Measurements from ENCODE around the gene DHRS12. TPM values are rescaled to one million over a fixed set of nuclear protein-coding genes. Genes with fewer than 3 reads are reported as not detected.

The DHRS12 gene
- total and polyA plus RNA-seq, 12 donors = 4.3 to 33.9 (median 11.6) TPM

DNA sequence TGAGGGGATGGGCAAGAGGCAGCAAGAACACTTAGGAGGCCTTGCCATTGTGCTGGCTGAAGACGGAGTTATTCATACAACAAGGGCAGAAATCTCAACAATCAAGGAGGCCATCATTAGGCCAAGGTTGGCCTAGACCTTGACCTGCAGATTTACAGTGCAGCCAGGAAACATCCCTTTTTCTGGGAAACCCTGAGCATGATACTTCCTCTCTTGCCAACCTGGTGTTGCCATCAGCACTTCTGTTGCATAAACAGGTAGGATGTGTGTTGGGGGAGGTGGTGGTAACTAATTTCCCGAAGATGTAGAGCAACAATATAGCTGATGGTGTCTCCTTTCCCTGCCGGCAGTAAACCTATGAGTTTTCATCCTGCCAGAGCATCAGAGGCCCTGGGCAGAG is 33.1 kb upstream of the DHRS12 start:
- Histone ChIP-seq H3K4me3 (no peak overlapping the region), H3K27me3 (no peaks in the 10 kb centered on the region), H3K36me3 (replicated peaks in 1 of 2) (no peaks in the 10 kb centered on the region), H3K4me1 (replicated peaks in 1 of 2) (no peaks in the 10 kb centered on the region), H3K9me3 (replicated peaks in 1 of 3) (no peaks in the 10 kb centered on the region), H3K27ac (no peak overlapping the region)
- 57 to 72% (median 65%) methylated on average over 3 of the region's 3 CpGs for WGBS, 4 donors
- TF ChIP-seq, protein P1, sequence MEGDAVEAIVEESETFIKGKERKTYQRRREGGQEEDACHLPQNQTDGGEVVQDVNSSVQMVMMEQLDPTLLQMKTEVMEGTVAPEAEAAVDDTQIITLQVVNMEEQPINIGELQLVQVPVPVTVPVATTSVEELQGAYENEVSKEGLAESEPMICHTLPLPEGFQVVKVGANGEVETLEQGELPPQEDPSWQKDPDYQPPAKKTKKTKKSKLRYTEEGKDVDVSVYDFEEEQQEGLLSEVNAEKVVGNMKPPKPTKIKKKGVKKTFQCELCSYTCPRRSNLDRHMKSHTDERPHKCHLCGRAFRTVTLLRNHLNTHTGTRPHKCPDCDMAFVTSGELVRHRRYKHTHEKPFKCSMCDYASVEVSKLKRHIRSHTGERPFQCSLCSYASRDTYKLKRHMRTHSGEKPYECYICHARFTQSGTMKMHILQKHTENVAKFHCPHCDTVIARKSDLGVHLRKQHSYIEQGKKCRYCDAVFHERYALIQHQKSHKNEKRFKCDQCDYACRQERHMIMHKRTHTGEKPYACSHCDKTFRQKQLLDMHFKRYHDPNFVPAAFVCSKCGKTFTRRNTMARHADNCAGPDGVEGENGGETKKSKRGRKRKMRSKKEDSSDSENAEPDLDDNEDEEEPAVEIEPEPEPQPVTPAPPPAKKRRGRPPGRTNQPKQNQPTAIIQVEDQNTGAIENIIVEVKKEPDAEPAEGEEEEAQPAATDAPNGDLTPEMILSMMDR (IDR thresholded peaks at IDR 0.05) = no peak
- TF ChIP-seq POLR2A (IDR thresholded peaks at IDR 0.05) = no peak
- no peak for DNase-seq
- intact Hi-C loops (cut with DNase I) = no loop called here

DNA sequence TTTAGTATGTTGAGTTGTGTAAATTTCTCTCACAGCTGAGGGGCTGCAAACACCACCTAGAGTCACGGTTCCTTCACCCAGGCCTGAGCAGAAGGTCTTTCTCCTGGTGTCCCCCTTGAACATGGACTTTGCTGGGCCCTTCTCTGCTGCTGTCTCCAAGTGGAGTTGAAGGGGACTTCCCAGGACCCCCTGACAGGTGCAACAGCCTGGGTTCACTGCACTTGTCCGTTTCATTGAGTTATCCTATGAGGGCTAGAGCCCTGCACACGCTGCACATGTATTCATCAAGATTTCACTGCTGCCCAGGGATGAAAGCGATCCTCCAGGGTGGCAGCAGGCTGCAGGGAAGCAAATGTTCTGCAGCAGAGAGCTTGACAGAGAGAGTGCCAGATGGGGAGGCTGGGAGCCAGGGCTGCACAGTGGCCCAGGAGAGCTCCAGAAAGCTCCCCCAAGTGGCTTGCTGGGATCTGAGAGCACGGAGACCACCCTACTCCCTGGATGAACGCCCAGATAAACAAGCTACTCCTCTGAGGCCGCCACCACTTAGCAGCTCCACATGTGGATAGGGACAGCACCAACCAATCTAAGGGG is 30.7 kb upstream of the DHRS12 start:
- H3K4me1 ChIP-seq (replicated peaks in 1 of 2) = no peaks in the 10 kb centered on the region
- intact Hi-C loops (cut with DNase I) = no loop called here
- WGBS, 4 donors = 56 to 80% (median 66%) methylated on average over 6 to 7 of the region's 7 CpGs
- no peak overlapping the region for H3K27ac ChIP-seq
- TF ChIP-seq, protein P1 (IDR thresholded peaks at IDR 0.05) = no peak
- TF ChIP-seq POLR2A (IDR thresholded peaks at IDR 0.05) = no peak
- H3K4me3 ChIP-seq = no peak overlapping the region
- no peaks in the 10 kb centered on the region for H3K36me3 ChIP-seq (replicated peaks in 1 of 2)
- no peaks in the 10 kb centered on the region for H3K27me3 ChIP-seq
- H3K9me3 ChIP-seq (replicated peaks in 1 of 3) = no peaks in the 10 kb centered on the region
- DNase-seq = no peak

DNA sequence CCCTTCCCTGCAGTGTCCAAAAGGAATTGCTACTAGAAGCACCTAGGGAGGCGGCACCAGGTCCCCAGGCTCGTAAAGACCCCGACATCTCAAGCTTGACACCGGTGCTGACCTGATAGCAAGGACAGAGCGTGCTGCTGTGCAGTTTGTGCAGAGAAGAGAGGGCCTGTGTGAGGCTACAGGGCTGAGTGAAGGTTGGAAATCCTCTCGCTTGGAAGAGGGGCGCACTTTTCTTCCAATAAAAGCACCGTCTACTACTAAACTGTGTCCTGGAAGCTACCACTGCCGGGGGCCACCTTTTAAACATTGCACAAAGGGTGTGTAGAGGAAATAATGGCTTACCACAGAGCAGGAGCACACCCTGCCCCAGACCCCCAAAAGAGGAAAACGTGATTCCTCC is 30.0 kb upstream of the DHRS12 start:
- no peak for TF ChIP-seq POLR2A (IDR thresholded peaks at IDR 0.05)
- TF ChIP-seq, protein P1 (IDR thresholded peaks at IDR 0.05) = no peak
- Histone ChIP-seq H3K27me3 (no peaks in the 10 kb centered on the region), H3K4me3 (no peak overlapping the region), H3K4me1 (replicated peaks in 1 of 2) (no peaks in the 10 kb centered on the region), H3K36me3 (replicated peaks in 1 of 2) (no peaks in the 10 kb centered on the region), H3K9me3 (replicated peaks in 1 of 3) (no peaks in the 10 kb centered on the region), H3K27ac (no peak overlapping the region)
- no peak for DNase-seq
- intact Hi-C loops (cut with DNase I) = no loop called here
- WGBS, 4 donors = 75 to 86% (median 77%) methylated on average over 7 to 10 of the region's 10 CpGs

DNA sequence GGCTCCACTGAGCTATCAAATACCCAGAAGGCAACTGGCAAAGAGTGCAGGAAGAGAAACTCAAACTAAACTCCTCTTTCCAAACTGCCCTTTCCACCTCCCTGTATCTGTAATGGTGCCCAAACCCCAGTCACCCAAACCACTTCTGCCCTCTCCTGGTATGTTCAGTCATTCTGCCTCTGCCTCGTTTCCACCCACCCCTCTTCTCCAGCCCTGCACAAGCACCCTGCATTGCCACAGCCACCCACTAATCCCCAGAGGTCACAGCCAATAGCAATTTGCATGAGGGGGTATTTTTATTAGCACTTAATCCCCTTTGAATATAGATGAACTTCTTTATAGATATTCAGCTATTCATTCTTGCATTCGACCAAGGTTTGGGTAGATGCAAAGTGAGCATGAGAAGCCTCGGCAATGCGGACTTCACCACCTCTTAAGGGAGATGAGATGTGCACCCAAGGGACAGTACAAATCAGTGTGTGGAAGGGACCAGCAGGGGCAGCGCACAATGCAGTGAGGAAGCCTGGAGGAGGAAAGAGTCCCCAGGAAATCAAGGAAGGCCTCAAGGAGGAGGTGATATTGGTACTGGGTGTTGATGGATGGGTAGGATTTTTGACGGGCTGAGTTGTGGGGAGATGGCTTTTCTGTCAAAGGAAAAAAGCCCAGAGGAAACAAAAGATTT is 28.6 kb upstream of the DHRS12 start:
- no peaks in the 10 kb centered on the region for H3K36me3 ChIP-seq (replicated peaks in 1 of 2)
- H3K4me1 ChIP-seq (replicated peaks in 1 of 2) = no peaks in the 10 kb centered on the region
- 69 to 71% (median 70%) methylated on average over 6 of the region's 6 CpGs for WGBS, 4 donors
- no peak overlapping the region for H3K4me3 ChIP-seq
- intact Hi-C loops (cut with DNase I) = no loop called here
- no peak overlapping the region for H3K27ac ChIP-seq
- H3K9me3 ChIP-seq (replicated peaks in 1 of 3) = no peaks in the 10 kb centered on the region
- H3K27me3 ChIP-seq = peaks cover 4% of the 10 kb centered on the region
- TF ChIP-seq, protein P1 (IDR thresholded peaks at IDR 0.05) = peak in 5 of 6 experiments; percentile 27 to 63 (median 55)
- TF ChIP-seq POLR2A (IDR thresholded peaks at IDR 0.05) = no peak
- peak in 5 of 7 donors; percentile 43 to 57 (median 50) for DNase-seq

Measured in adrenal gland (tissue), 12 donors.